Astrocyte of the cerebellum (primary cell): ENCODE measurements around the gene EXOC6B.

Source experiments
- DNase-seq: peaks from one replicate; pipeline ENCODE4 v3.0.0-alpha.2; 2011; ENCODE audit warnings: low read depth
- H3K4me3 ChIP-seq: 2 replicates; pipeline ENCODE4 v1.5.1; 2011; ENCODE audit warnings: mild to moderate bottlenecking, low read depth, low read length, moderate library complexity
- CTCF ChIP-seq: IDR thresholded peaks from 2 replicates; pipeline ENCODE4 v1.5.1; 2012; ENCODE audit warnings: low read length, low read depth, moderate library complexity, mild to moderate bottlenecking; ENCODE audit errors: missing control alignments
- in situ Hi-C: cut with HindIII; loops from 2 replicates; pipeline ENCODE4 v1.10.0; 2017; ENCODE audit warnings: low sequenced_read_pairs

The EXOC6B gene

GRCh38 chr2:72236445-72237067, 589.3 kb downstream of the EXOC6B start:
- no peak for TF ChIP-seq CTCF
- in situ Hi-C loops = no loop called here
- DNase-seq = peak; percentile 78
- no peak overlapping the region for H3K4me3 ChIP-seq

GRCh38 chr2:72235497-72236415, 590.1 kb downstream of the EXOC6B start:
- no peak for TF ChIP-seq CTCF
- in situ Hi-C loops = no loop called here
- no peak for DNase-seq
- H3K4me3 ChIP-seq = no peak overlapping the region

DNA sequence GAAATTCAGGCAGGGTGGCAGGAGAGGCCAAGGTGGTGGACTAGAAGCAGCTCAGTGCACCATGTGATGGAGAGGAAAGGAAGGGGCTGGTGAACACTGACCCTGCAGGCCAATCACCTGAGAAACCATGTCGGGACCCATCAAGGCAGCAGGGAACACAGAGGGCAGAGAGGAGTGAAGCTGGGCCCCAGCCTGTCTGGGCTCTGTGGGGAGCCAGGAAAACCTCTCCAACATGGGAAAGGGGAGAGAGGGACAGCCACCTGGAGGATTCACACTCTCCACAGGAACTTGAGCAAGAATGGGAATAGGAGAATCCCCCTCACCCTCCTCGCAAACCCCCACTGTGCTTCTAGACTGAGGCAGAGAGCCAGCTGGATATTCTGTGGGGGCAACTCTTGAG, 592.6 kb downstream of the EXOC6B start:
- in situ Hi-C loops = no loop called here
- TF ChIP-seq CTCF = no peak
- no peak for DNase-seq
- H3K4me3 ChIP-seq = no peak overlapping the region

DNA sequence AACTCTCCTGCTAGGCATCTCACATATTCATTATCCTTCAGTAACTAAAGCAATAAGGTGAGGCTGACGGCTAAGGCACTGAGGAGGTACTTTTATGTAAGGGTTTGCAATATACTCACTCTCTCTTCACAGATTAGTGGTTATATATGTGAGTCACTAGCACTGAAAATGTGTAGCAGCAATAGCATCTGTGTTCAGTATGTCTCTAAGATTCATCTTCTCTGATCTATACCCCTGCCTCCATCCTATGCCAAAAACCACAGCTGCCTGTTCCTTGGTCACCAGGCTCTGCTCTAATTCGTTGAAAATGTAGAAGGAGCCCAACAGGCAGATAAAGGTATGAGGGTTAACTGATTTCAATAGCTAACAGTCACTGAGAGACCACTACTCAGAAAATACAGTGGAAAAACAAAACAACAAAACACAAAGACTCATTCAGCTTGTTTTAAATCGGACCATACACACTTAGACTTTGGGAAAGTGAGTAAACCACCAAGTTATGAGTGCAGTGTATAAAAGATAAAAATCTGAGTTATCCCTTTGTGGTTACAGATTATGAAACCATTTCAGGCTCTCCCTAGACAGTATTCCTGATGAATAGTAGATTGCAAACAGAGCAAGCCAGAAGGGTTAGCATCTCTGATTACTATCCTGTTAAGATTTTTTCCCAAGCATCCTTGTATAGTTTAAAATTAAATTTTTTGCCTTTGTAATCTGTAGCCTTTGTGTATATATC, 602.8 kb downstream of the EXOC6B start:
- in situ Hi-C loops = no loop called here
- no peak overlapping the region for H3K4me3 ChIP-seq

GRCh38 chr2:72220170-72220569, 605.7 kb downstream of the EXOC6B start:
- no peak for DNase-seq
- in situ Hi-C loops = no loop called here

More for the DNA sequence above, 602.8 kb downstream of the EXOC6B start:
- no peak for TF ChIP-seq CTCF
- peak; percentile 31 for DNase-seq

More at GRCh38 chr2:72220170-72220569, 605.7 kb downstream of the EXOC6B start:
- no peak overlapping the region for H3K4me3 ChIP-seq
- peak; percentile 12 for TF ChIP-seq CTCF
